Astrocyte (in vitro differentiated cells and primary cell): ENCODE measurements around the gene RHBDL1. TPM values are rescaled to one million over a fixed set of nuclear protein-coding genes. Genes with fewer than 3 reads are reported as not detected.
A peak's percentile ranks its signal among the peaks of the same experiment; 100 is the strongest.

ENCODE experiments used
- DNase-seq: peaks from one replicate; pipeline ENCODE4 v3.0.0-alpha.2; 2010; ENCODE audit warnings: low read depth
- FAIRE-seq: peaks from 2 replicates; lab custom pipeline; 2011; peaks lifted over from hg19 to GRCh38; lab: Jason Lieb, UNC
- H2AFZ ChIP-seq: 2 replicates; pipeline ENCODE4 v1.6.0; 2012; ENCODE audit warnings: low read depth, low read length, inconsistent platforms
- H3K27ac ChIP-seq: 2 replicates; pipeline ENCODE4 v1.5.1; 2011; ENCODE audit warnings: low read depth, low read length, inconsistent platforms
- H3K27me3 ChIP-seq: 2 replicates; pipeline ENCODE4 v1.6.0; 2011; ENCODE audit warnings: low read length, inconsistent platforms; ENCODE audit not compliant: insufficient read depth
- H3K36me3 ChIP-seq: 2 replicates; pipeline ENCODE4 v1.5.1; 2011; ENCODE audit warnings: low read length, inconsistent platforms; ENCODE audit not compliant: insufficient read depth
- H3K4me1 ChIP-seq: 2 replicates; pipeline ENCODE4 v1.5.1; 2011; ENCODE audit warnings: low read length, inconsistent platforms; ENCODE audit not compliant: insufficient read depth
- H3K4me2 ChIP-seq: 2 replicates; pipeline ENCODE4 v1.6.0; 2012; ENCODE audit warnings: low read length, inconsistent platforms
- H3K4me3 ChIP-seq: 2 replicates; pipeline ENCODE4 v1.5.1; 2011; ENCODE audit warnings: low read depth, mild to moderate bottlenecking, low read length, inconsistent platforms; ENCODE audit not compliant: insufficient read depth
- H3K79me2 ChIP-seq: 2 replicates; pipeline ENCODE4 v1.6.0; 2012; ENCODE audit warnings: mild to moderate bottlenecking, low read length, inconsistent platforms; ENCODE audit not compliant: insufficient read depth
- H3K9ac ChIP-seq: 2 replicates; pipeline ENCODE4 v1.6.0; 2012; ENCODE audit warnings: mild to moderate bottlenecking, low read length, inconsistent platforms
- H3K9me3 ChIP-seq: 2 replicates; pipeline ENCODE4 v1.5.1; 2012; ENCODE audit warnings: low read depth, mild to moderate bottlenecking, low read length, inconsistent platforms; ENCODE audit not compliant: insufficient read depth
- H4K20me1 ChIP-seq: 2 replicates; pipeline ENCODE4 v1.6.0; 2012; ENCODE audit warnings: low read length, inconsistent platforms; ENCODE audit not compliant: insufficient read depth
- H3K27ac Mint-ChIP-seq: one replicate; pipeline ENCODE4 v1.8.0; 2021; ENCODE audit warnings: mild to moderate bottlenecking, mixed read lengths; ENCODE audit not compliant: unreplicated experiment
- H3K27me3 Mint-ChIP-seq: one replicate; pipeline ENCODE4 v1.8.0; 2021; ENCODE audit warnings: low read depth, mixed read lengths; ENCODE audit not compliant: unreplicated experiment
- H3K36me3 Mint-ChIP-seq: one replicate; pipeline ENCODE4 v1.8.0; 2021; ENCODE audit warnings: low read depth, mixed read lengths; ENCODE audit not compliant: unreplicated experiment
- H3K4me1 Mint-ChIP-seq: one replicate; pipeline ENCODE4 v1.8.0; 2021; ENCODE audit warnings: low read depth, mixed read lengths; ENCODE audit not compliant: unreplicated experiment
- H3K4me3 Mint-ChIP-seq: one replicate; pipeline ENCODE4 v1.8.0; 2021; ENCODE audit warnings: mild to moderate bottlenecking, moderate library complexity, mixed read lengths; ENCODE audit not compliant: unreplicated experiment
- H3K9me3 Mint-ChIP-seq: one replicate; pipeline ENCODE4 v1.8.0; 2021; ENCODE audit warnings: mild to moderate bottlenecking, mixed read lengths; ENCODE audit not compliant: unreplicated experiment
- CTCF ChIP-seq: IDR thresholded peaks from 2 replicates; pipeline ENCODE4 v1.5.1; 2011; ENCODE audit warnings: low read depth, mild to moderate bottlenecking, inconsistent platforms, low read length, moderate library complexity; ENCODE audit not compliant: insufficient read depth
- EZH2 ChIP-seq: IDR thresholded peaks from 2 replicates; pipeline ENCODE4 v1.6.1; 2012; ENCODE audit warnings: mild to moderate bottlenecking, low read length, inconsistent platforms; ENCODE audit not compliant: insufficient read depth
- total RNA-seq: library from RNA; stranded (reverse); gene quantifications from 2 replicates; pipeline ENCODE4 v1.2.1, GENCODE V29; 2021

Gene RHBDL1
- total RNA-seq, 1 donor from 2014 or later: 4.9 TPM

GRCh38 chr16:680625-680945, 5.1 kb downstream of the RHBDL1 start:
- H2AFZ ChIP-seq: peak overlapping the region; percentile 93
- FAIRE-seq: no peak

GRCh38 chr16:680967-681745, 5.7 kb downstream of the RHBDL1 start:
- no peak for TF ChIP-seq CTCF
- TF ChIP-seq EZH2: no peak
- H3K36me3 Mint-ChIP-seq: peaks cover 9% of the 10 kb centered on the region
- peak overlapping the region; percentile 87 for H3K27ac Mint-ChIP-seq
- Histone ChIP-seq H3K4me1 (peaks cover 32% of the 10 kb centered on the region), H3K36me3 (peaks cover 3% of the 10 kb centered on the region), H4K20me1 (peaks cover 34% of the 10 kb centered on the region), H3K4me2 (peak overlapping the region; percentile 98), H3K9me3 (no peaks in the 10 kb centered on the region), H3K27ac (peak overlapping the region; percentile 70), H2AFZ (no peak overlapping the region), H3K27me3 (no peaks in the 10 kb centered on the region), H3K4me3 (peak overlapping the region; percentile 78), H3K79me2 (peaks cover 50% of the 10 kb centered on the region), H3K9ac (peak overlapping the region; percentile 90)
- peaks cover 13% of the 10 kb centered on the region for H3K4me1 Mint-ChIP-seq
- no peaks in the 10 kb centered on the region for H3K9me3 Mint-ChIP-seq
- peak; percentile 37 for DNase-seq
- peak overlapping the region; percentile 89 for H3K4me3 Mint-ChIP-seq
- no peak for FAIRE-seq
- H3K27me3 Mint-ChIP-seq: no peaks in the 10 kb centered on the region

More at GRCh38 chr16:680625-680945, 5.1 kb downstream of the RHBDL1 start:
- peaks cover 48% of the 10 kb centered on the region for H3K79me2 ChIP-seq
- Mint-ChIP-seq H3K27me3 (no peaks in the 10 kb centered on the region), H3K4me1 (peaks cover 11% of the 10 kb centered on the region), H3K4me3 (peak overlapping the region; percentile 89), H3K9me3 (no peaks in the 10 kb centered on the region), H3K27ac (no peak overlapping the region), H3K36me3 (peaks cover 9% of the 10 kb centered on the region)
- DNase-seq: no peak
- H3K27ac ChIP-seq: peak overlapping the region; percentile 70
- H3K9ac ChIP-seq: peak overlapping the region; percentile 90
- H3K4me2 ChIP-seq: peak overlapping the region; percentile 98
- TF ChIP-seq CTCF (no peak), EZH2 (no peak)
- H3K9me3 ChIP-seq: no peaks in the 10 kb centered on the region
- peaks cover 32% of the 10 kb centered on the region for H3K4me1 ChIP-seq
- H3K36me3 ChIP-seq: peaks cover 3% of the 10 kb centered on the region
- H3K4me3 ChIP-seq: peak overlapping the region; percentile 78
- H3K27me3 ChIP-seq: no peaks in the 10 kb centered on the region
- H4K20me1 ChIP-seq: peaks cover 35% of the 10 kb centered on the region
